Measurements from ENCODE around the gene OR51F1.

- TF ChIP-seq CTCF (IDR thresholded peaks at IDR 0.05; ENCODE audit: poor library complexity): no peak
- no peak for TF ChIP-seq EZH2phosphoT487 (IDR thresholded peaks at IDR 0.05; ENCODE audit: low read depth, severe bottlenecking, unreplicated experiment)
- TF ChIP-seq EZH2 (IDR thresholded peaks at IDR 0.05; ENCODE audit: borderline replicate concordance): no peak
Measured at GRCh38 chr11:4727171-4727570, 42.6 kb downstream of the OR51F1 start.

All from hepatocyte (in vitro differentiated cells).